Effector memory CD8-positive, alpha-beta T cell (primary cell): Measurements from ENCODE around the gene MAPK11.

ENCODE experiments used
- ATAC-seq: fragments of 150-1000 bp; cut with Tn5 transposase; replicated peaks from 2 replicates; pipeline ENCODE4 v1.10.0; 2021; ENCODE audit warnings: mild to moderate bottlenecking, moderate library complexity
- DNase-seq, 3 experiments: peaks; one replicate each; pipeline ENCODE4 v3.0.0; 2021
- H3K27ac Mint-ChIP-seq, 2 donors: one replicate each; pipeline ENCODE4 v1.8.0; 2022; ENCODE audit warnings: mild to moderate bottlenecking in 2 of 2, mixed read lengths in 2 of 2, moderate library complexity in 2 of 2
- H3K27me3 Mint-ChIP-seq, 2 donors: one replicate each; pipeline ENCODE4 v1.8.0; 2022; ENCODE audit warnings: mixed read lengths in 2 of 2
- H3K36me3 Mint-ChIP-seq: one replicate; pipeline ENCODE4 v1.8.0; 2022; ENCODE audit warnings: mild to moderate bottlenecking, moderate library complexity, mixed read lengths; ENCODE audit not compliant: insufficient read depth
- H3K4me1 Mint-ChIP-seq, 2 donors: one replicate each; pipeline ENCODE4 v1.8.0; 2022; ENCODE audit warnings: low read depth in 2 of 2, mixed read lengths in 2 of 2
- H3K4me3 Mint-ChIP-seq, 2 donors: one replicate each; pipeline ENCODE4 v1.8.0; 2022; ENCODE audit warnings: mild to moderate bottlenecking in 2 of 2, mixed read lengths in 2 of 2, moderate library complexity in 2 of 2
- H3K9me3 Mint-ChIP-seq, 2 donors: one replicate each; pipeline ENCODE4 v1.8.0; 2022; ENCODE audit warnings: mixed read lengths in 2 of 2

Gene MAPK11

DNA sequence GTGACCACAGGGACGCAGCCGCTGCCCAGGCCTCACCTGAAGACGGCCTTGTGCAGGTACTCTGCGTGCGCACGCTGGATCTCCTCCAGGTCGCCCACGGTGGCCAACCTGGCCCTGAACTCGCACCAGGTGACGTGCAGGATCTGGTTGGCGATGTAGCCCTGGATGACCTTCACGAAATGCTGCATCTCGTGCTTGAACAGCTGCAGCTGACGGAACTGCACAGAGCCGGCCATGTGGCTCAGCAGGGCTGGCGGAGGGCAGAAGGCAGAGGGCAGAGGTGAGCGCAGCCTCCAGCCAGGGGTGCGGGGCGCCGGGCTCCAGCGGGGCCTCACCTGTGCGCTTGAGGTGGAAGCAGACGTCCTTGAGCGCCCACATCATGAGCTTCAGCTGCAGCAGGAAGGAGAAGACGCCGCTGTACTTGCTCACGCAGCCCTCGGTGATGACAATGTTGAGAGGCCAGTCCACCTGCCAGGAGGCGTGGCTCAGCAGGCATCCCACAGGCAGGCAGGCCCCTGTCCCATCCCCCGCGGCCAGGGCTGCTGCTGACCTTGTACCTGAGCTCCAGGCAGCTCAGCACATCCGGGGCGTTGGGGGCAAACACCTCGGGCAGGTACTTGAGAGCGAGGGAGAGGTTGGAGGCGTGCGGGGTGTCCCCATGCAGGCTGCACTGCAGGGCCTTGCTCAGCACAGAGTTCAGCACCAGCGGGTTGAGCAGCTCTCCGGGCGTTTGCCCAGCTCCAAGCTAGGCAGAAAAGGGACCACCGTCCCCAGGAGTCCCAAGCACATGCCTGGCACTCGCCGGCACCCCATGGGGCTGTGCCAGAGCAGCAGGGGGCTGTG lies 51.8 kb downstream of the MAPK11 start:
- H3K36me3 Mint-ChIP-seq, result peaks cover 77% of the 10 kb centered on the region
- DNase-seq (no peak), ATAC-seq (no peak)
- no peaks in the 10 kb centered on the region for H3K9me3 Mint-ChIP-seq
- H3K27ac Mint-ChIP-seq, result peak overlapping the region in 1 of 2 donors; percentile 87
- H3K4me3 Mint-ChIP-seq, result no peak overlapping the region
- H3K4me1 Mint-ChIP-seq, result peaks cover 2 to 14% of the 10 kb centered on the region in 2 donors
- no peaks in the 10 kb centered on the region for H3K27me3 Mint-ChIP-seq

DNA sequence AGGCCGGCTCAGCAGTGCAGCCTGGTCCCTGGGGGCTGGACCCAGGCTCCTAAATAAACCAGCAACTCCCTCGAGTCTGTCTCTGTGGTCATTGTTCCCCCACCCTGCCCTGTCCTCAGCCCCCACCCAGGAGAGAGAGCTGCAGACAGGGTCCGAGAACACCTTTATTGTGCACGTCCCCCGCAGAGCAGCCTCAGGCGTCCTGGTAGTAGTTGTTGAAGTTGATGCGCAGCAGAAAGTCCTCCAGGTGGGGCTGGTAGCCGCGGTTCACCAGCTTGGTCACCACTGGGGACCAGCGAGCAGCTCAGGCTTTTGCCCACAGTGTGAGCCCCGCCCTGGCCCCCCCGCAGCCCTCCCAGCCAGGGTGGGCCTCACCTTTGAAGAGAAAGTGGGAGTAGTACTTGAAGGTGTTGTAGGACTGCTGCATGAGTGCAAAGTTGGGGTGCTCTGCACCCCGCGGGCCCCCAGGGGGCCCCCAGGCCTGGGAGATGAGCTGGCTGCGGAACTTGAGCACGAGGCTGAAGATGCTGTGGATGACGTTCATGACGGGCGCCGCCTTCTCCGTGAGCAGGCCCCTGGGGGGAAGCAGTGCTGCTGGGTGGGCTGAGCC lies 52.5 kb downstream of the MAPK11 start:
- no peaks in the 10 kb centered on the region for H3K9me3 Mint-ChIP-seq
- peak overlapping the region in 1 of 2 donors; percentile 87 for H3K27ac Mint-ChIP-seq
- DNase-seq, result no peak
- H3K36me3 Mint-ChIP-seq, result peaks cover 81% of the 10 kb centered on the region
- ATAC-seq, result no peak
- peaks cover 6 to 22% of the 10 kb centered on the region in 2 donors for H3K4me1 Mint-ChIP-seq
- no peaks in the 10 kb centered on the region for H3K27me3 Mint-ChIP-seq
- H3K4me3 Mint-ChIP-seq, result no peak overlapping the region

DNA sequence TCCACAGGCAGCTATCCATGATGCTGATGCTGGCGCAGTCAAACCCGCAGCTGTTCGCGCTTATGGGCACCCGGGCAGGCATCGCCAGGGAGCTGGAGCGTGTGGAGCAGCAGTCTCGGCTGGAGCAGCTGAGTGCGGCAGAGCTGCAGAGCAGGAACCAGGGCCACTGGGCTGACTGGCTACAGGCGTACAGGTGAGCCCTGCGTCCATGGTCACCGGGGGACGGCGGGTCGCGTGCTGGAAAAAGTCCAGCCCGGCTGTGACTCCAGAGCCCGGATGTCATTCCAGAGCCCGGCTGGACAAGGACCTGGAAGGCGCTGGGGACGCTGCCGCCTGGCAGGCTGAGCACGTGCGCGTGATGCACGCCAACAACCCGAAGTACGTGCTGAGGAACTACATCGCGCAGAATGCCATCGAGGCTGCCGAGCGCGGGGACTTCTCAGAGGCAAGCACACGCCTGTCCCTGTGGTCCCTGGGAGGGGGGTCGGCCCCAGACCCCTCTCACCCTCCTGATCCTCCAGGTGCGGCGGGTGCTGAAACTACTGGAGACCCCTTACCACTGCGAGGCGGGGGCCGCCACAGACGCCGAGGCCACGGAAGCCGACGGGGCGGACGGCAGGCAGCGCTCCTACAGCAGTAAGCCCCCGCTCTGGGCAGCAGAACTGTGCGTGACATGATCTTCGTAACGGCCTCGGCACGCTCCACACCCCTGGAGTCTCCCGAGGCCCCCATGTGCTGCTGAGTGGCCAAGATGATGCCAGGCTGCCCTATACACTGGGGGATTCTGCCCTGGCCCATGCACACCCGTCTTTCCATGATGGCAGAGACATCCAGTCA lies 53.3 kb downstream of the MAPK11 start:
- DNase-seq (no peak), ATAC-seq (no peak)
- H3K36me3 Mint-ChIP-seq, result peaks cover 83% of the 10 kb centered on the region
- H3K4me1 Mint-ChIP-seq, result peaks cover 9 to 25% of the 10 kb centered on the region in 2 donors
- peak overlapping the region in 1 of 2 donors; percentile 87 for H3K27ac Mint-ChIP-seq
- H3K27me3 Mint-ChIP-seq, result no peaks in the 10 kb centered on the region
- no peak overlapping the region for H3K4me3 Mint-ChIP-seq
- H3K9me3 Mint-ChIP-seq, result no peaks in the 10 kb centered on the region

DNA sequence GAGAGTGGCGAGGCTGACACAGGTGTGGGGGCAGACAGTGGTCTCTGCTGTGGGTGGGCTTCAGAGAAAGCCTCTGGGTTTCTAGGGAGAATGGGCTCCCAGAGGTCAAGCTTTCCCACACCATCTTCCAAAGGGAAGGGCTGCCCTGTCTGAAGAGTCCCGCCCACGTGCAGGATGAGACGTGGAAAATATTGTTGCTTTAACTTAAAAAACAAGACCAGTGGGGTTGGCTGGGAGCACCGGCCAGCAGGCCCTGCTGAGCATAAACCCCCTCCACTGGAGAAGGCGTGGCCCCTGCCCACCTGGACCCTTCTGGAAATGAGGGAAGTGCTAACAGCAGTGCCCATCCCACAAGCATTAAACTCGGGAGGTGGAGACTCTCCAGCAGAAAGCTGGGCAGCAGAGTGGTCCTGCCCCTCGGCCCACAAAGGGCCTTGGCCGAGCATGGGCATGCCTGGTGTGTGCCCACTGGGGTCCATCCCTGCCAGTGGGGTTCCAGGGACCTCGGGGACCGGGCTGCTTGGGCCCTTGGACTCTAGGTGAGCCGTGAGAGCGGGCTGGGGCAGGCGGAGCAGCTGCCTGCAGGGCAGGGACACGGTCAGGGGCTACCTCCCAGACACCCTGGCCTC lies 54.0 kb downstream of the MAPK11 start:
- Mint-ChIP-seq H3K27ac (peak overlapping the region in 1 of 2 donors; percentile 84), H3K36me3 (peaks cover 81% of the 10 kb centered on the region), H3K4me1 (peaks cover 9 to 25% of the 10 kb centered on the region in 2 donors), H3K4me3 (peak overlapping the region in 1 of 2 donors; percentile 6), H3K27me3 (no peaks in the 10 kb centered on the region), H3K9me3 (no peaks in the 10 kb centered on the region)
- DNase-seq, result no peak
- no peak for ATAC-seq

DNA sequence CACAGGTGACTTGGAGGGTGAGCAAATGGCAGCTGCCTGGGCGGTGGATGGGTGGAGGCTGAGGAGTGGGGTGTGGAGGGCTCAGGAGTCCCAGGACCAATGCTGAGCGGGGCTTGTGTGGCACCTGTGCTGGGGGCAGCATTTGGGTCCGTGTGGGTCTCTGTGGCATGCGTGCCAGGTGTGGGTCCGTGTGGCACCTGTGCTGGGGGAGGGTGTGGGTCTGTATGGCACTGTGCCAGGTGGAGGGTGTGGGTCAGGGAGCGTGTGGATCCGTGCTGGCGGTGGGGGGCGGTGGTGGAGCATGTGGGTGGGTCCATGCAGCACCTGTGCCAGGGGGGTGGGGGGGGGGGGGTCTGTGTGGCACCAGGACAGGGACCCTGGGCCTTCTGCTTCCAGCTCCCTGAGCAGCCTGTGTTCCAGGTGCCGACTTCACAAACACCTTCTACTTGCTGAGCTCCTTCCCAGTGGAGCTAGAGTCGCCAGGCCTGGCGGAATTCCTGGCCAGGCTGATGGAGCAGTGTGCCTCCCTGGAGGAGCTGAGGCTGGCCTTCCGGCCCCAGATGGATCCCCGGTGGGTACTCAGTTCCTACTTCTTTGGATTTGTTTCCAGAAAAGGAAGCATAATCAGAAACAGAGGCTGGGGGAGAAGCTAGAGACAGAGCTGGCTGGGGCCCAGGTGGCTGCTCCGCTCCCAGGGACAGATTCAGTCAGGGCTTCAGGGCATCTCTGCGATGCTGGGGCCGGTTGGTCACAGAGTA lies 54.7 kb downstream of the MAPK11 start:
- ATAC-seq (no peak), DNase-seq (no peak)
- H3K27ac Mint-ChIP-seq, result peak overlapping the region; percentile 33 to 84
- H3K36me3 Mint-ChIP-seq, result peaks cover 75% of the 10 kb centered on the region
- no peaks in the 10 kb centered on the region for H3K27me3 Mint-ChIP-seq
- H3K9me3 Mint-ChIP-seq, result no peaks in the 10 kb centered on the region
- H3K4me1 Mint-ChIP-seq, result peaks cover 9 to 25% of the 10 kb centered on the region in 2 donors
- H3K4me3 Mint-ChIP-seq, result peak overlapping the region in 1 of 2 donors; percentile 54
